ENCODE results near the gene DOCK9.

- TF ChIP-seq CTCF (IDR thresholded peaks at IDR 0.05; ENCODE audit: low read length), result no peak
- no peak for TF ChIP-seq EZH2phosphoT487 (IDR thresholded peaks at IDR 0.05; ENCODE audit: low read length)
- no peak for TF ChIP-seq EZH2 (optimal IDR thresholded peaks at IDR 0.05; ENCODE audit: low read depth, low read length)
These were observed 199.1 kb downstream of the DOCK9 start for GRCh38 chr13:98778749-98779148.
